GM12873 (cell line): ENCODE measurements around the gene MC1R.

Experiments
- TF ChIP-seq, protein P1 (sequence below): IDR thresholded peaks from 2 replicates; pipeline ENCODE4 v1.5.1; 2012; ENCODE audit warnings: low read depth, mild to moderate bottlenecking, moderate library complexity, low read length, control low read depth; ENCODE audit not compliant: insufficient read depth; ENCODE audit errors: missing control alignments

MC1R gene

DNA sequence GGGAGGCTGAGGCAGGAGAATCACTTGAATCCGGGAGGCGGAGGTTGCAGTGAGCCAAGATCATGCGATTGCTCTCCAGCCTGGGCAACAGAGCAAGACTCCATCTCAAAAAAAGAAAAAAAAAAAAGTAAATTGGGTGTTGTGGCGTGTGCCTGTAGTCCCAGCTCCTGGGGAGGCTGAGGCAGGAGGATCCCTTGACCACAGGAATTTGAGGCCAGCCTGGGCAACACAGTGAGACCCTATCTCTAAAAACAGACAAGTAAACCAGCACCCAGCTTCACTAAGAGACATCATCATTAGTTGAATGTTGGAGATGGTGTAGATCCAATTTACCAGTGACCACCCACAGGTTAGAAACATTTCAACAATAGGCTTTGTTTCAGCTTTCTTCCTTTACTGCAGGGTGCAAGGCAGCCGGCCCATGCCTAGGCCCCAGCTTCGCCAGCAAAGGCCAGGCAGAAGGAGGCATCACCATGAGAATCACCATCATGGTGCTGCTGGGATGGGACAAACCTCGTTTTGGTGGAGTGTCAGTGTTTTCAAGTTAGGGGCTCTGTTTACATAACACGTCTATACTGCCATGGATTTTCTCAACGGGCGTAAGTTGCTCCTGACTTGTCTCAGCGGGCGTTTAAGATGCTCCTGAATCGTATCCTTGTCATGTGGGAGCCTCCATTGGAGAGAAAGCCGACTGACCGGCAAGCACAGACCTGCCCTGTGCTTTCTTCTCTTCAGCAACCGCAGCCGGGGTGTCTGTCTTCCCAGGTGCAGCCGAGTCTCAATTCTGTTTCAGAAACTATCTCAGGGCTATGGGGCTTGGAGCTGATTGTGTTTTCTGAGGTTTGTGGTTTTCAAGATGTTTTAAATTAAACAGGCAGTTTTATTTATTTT, 37.9 kb upstream of the MC1R start:
- TF ChIP-seq, protein P1, sequence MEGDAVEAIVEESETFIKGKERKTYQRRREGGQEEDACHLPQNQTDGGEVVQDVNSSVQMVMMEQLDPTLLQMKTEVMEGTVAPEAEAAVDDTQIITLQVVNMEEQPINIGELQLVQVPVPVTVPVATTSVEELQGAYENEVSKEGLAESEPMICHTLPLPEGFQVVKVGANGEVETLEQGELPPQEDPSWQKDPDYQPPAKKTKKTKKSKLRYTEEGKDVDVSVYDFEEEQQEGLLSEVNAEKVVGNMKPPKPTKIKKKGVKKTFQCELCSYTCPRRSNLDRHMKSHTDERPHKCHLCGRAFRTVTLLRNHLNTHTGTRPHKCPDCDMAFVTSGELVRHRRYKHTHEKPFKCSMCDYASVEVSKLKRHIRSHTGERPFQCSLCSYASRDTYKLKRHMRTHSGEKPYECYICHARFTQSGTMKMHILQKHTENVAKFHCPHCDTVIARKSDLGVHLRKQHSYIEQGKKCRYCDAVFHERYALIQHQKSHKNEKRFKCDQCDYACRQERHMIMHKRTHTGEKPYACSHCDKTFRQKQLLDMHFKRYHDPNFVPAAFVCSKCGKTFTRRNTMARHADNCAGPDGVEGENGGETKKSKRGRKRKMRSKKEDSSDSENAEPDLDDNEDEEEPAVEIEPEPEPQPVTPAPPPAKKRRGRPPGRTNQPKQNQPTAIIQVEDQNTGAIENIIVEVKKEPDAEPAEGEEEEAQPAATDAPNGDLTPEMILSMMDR = no peak

DNA sequence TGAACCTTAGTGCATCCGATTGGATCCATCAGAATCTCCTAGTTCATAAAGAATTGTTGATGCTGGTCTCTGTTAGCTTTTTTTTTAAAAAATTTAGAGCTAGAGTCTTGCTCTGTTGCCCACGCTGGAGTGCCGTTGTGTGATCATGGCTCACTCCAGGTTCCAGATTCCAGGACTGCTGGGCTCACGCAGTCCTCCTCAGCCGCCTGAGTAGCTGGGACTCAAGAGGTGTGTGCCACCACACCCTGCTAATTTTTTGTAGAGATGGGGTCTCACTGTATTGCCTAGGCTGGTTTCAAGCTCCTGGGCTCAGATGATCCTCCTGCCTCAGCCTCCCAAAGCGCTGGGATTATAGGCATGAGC, 37.3 kb upstream of the MC1R start:
- TF ChIP-seq, protein P1 = no peak

DNA sequence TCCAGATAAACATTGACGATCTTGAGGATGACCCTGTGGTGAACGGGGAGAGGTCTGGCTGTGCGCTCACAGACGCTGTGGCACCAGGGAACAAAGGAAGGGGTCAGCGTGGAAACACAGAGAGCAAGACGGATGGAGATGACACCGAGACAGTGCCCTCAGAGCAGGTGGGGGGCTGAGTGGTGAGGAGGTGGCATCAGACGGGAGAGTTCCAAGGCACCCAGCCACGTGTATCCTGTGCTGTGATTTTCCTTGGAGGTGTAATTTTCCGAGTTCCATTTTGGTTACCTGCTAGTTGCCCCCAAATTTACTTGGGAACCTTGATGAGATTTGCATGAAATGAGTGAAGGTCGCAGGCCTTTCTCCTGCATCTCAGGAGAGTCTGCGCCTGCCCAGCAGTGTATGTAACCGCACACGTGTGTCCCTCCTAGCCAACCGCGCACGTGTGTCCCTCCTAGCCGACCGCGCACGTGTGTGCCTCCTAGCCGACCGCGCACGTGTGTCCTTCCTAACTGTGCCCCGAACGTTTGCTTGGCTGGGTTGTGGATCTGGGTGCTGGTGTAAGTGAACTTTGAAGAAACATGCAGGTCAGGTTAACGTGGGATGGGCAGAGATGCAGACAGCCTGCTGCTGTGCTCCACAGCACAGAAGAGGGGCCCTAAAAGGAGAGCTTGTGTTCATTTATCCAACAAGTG, 35.2 kb upstream of the MC1R start:
- TF ChIP-seq, protein P1 = no peak

DNA sequence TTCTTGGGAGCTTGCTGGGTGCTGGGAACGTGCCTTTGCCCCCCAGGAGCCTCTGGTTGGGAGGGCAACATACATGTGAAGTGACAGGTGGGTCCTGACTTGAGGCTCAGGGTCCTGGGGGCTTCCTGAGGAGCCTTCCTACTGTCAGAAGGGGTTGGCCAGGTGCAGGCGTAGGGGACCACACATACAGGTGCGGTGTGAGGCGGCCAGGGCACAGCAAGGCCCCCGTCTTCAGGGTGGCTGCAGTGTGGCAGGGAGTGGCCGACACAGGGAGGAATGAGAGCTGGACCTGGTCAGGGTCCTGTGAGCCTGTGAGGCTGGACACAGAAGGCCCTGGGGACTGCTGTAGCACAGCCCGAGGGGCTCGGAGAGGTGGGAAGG, 34.6 kb upstream of the MC1R start:
- TF ChIP-seq, protein P1 = no peak

DNA sequence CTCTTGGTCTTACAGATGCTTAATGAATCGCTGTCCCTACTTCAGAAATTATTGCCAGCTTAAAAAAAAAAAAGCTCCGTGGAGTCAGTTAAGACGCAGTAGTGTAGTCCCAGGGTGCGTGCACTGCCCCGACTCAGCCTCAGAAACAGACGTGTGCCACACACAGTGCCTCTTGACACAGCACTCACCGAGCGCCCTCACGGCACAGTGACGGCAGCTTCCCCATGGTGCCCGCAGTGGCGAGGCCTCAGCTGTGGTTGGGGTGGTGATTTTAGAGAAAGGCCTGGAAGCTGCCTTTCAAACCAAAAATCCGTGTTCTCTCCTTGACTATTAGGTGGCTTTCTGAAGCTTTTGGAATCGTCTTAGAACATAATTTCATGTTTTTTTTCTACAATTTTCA, 31.4 kb upstream of the MC1R start:
- TF ChIP-seq, protein P1 = no peak

DNA sequence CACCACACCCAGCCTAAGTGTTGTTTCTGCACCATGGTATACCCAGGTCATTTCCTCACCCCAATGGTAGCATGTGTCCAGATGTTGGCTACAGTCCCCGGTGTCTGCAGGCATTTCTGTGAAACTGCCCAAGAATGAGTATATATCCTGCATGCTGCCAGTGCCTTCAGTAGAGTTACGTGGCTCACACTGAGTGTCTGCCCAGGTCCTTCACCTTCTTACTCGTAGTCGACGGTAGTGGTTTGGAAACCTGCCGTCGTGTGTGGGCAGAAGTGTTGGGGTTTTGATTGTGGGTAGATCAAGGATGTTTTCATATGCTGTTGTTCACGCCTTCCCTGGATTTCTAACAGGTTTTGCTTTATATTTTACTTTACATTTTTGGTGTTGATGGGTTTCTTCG, 28.5 kb upstream of the MC1R start:
- TF ChIP-seq, protein P1 = no peak

DNA sequence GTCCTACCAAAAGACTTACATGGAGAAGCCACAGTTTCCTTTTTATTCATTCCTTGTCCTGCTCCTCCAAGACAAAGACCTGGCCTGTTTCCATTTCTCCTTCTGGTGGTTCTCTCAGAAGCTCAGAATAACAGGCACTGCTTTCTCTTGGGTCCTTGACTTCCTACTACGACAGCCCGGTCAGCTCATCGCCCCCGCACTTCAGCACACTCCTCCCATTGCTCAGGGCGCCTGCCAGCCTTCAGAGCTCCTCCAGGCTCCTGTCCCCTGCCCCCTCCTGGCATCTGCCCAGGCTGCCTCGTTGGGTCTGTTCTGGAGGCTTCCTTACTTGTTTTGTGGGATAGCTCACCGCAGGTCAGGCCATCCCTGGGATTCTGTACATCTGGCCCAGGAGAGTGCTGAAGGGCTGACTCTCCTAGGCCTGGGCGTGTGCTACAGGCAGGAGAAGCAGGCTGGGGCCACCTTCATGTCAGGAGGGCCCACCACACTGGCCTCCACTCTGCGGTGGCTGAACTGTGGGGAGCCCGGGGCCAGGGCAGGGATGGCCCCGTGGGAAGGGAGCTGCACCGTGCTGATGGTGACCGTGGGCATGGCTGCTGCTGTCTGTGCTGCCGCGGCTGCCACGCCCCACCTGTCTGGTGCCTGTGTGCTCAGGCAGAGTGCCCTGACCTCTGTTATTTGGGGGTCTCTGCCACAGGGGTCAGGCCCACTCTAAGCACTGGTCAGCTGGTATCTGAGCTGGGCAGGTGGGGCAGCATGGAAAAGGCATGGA, 27.6 kb upstream of the MC1R start:
- TF ChIP-seq, protein P1 = no peak
